OCI-LY1 (cell line): ENCODE measurements around the gene ERG28.

Experiments
- H2AFZ ChIP-seq: fragments of 200-600 bp; sonication (generic), shearing (Covaris generic); 2 replicates; pipeline ENCODE4 v1.6.0; 2014; ENCODE audit warnings: antibody characterized with exemption, mild to moderate bottlenecking, low read length
- H3F3A ChIP-seq: fragments of 200-600 bp; sonication (generic), shearing (Covaris generic); 2 replicates; pipeline ENCODE4 v1.6.0; 2014; ENCODE audit warnings: mild to moderate bottlenecking, antibody characterized with exemption, low read length, moderate library complexity; ENCODE audit not compliant: insufficient read depth
- H3K27ac ChIP-seq: fragments of 200-600 bp; sonication (generic); 2 replicates; pipeline ENCODE4 v1.5.1; 2014; ENCODE audit warnings: low read length, mixed run types, mild to moderate bottlenecking, low read depth; ENCODE audit not compliant: poor library complexity, severe bottlenecking
- H3K27me3 ChIP-seq: fragments of 200-600 bp; sonication (generic); 2 replicates; pipeline ENCODE4 v1.6.0; 2014; ENCODE audit warnings: antibody characterized with exemption, mild to moderate bottlenecking, low read length, moderate library complexity; ENCODE audit not compliant: insufficient read depth
- H3K36me3 ChIP-seq: fragments of 200-600 bp; sonication (generic); 2 replicates; pipeline ENCODE4 v1.6.1; 2014; ENCODE audit warnings: mild to moderate bottlenecking, antibody characterized with exemption, low read length, moderate library complexity, mixed read lengths; ENCODE audit not compliant: insufficient read depth
- H3K4me1 ChIP-seq: fragments of 200-600 bp; sonication (generic); 2 replicates; pipeline ENCODE4 v1.5.1; 2014; ENCODE audit warnings: mild to moderate bottlenecking, low read length, moderate library complexity; ENCODE audit not compliant: insufficient read depth, severe bottlenecking
- H3K4me2 ChIP-seq: fragments of 200-600 bp; sonication (generic), shearing (Covaris generic); 2 replicates; pipeline ENCODE4 v1.6.1; 2014; ENCODE audit warnings: low read length
- H3K4me3 ChIP-seq: fragments of 200-600 bp; sonication (generic); 2 replicates; pipeline ENCODE4 v1.5.1; 2014; ENCODE audit warnings: low read length, low read depth, mild to moderate bottlenecking, mixed read lengths; ENCODE audit not compliant: poor library complexity, severe bottlenecking
- H3K79me2 ChIP-seq: fragments of 200-600 bp; shearing (Covaris generic); 2 replicates; pipeline ENCODE4 v1.6.1; 2016; ENCODE audit warnings: mixed run types, low read length, mixed read lengths; ENCODE audit not compliant: insufficient read depth
- H3K9ac ChIP-seq: fragments of 200-600 bp; sonication (generic), shearing (Covaris generic); 2 replicates; pipeline ENCODE4 v1.6.1; 2014; ENCODE audit warnings: mild to moderate bottlenecking, low read length, mixed read lengths
- H3K9me2 ChIP-seq: fragments of 200-600 bp; sonication (generic), shearing (Covaris generic); 2 replicates; pipeline ENCODE4 v1.6.1; 2014; ENCODE audit warnings: low read depth, mild to moderate bottlenecking, low read length, mixed read lengths
- H3K9me3 ChIP-seq: fragments of 200-600 bp; shearing (Covaris generic); 2 replicates; pipeline ENCODE4 v1.6.1; 2014; ENCODE audit warnings: low read length, mixed read lengths
- H4K20me1 ChIP-seq: fragments of 200-600 bp; sonication (generic), shearing (Covaris generic); 2 replicates; pipeline ENCODE4 v1.6.0; 2016; ENCODE audit warnings: mild to moderate bottlenecking, low read length; ENCODE audit not compliant: insufficient read depth
- EZH2 ChIP-seq: fragments of 200-600 bp; sonication (generic), shearing (Covaris generic); IDR thresholded peaks from 2 replicates; pipeline ENCODE4 v1.8.0; 2017; ENCODE audit warnings: borderline replicate concordance, mixed run types, mild to moderate bottlenecking, antibody characterized with exemption, low read length, moderate library complexity, mixed read lengths
- TF ChIP-seq, protein P1 (sequence below): fragments of 200-600 bp; sonication (generic), shearing (Covaris generic); IDR thresholded peaks from 2 replicates; pipeline ENCODE4 v1.5.1; 2017; ENCODE audit warnings: mild to moderate bottlenecking, antibody characterized with exemption, low read length, moderate library complexity, mixed read lengths

The ERG28 gene

DNA sequence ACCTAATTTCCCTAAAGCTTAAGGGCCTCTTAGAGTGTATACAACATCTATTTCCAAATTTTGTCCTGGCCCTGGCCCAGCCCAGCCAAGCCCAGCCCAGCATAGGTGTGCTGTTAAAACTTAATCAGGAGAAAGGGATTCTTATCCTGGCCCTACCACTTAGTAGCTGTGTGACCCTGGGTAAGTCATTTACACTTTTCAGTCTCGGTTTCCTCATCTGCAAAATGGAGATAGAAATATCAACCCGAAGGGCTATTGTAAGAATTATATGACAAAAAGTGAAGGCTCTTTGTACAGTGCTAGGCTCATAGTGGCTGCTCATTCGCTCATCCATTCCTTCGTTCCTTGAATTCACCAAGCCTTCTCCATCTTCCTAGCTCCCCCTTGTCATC is 442 bp downstream of the ERG28 start:
- Histone ChIP-seq H3K36me3 (peaks cover 34% of the 10 kb centered on the region; the same call in 1 of the 2 replicates), H3K27ac (peak overlapping the region; percentile 65), H3K4me1 (peaks cover 35% of the 10 kb centered on the region), H2AFZ (0 out of 2 replicates have a peak overlapping the region, but pooled peaks have one; percentile 30), H3K4me3 (peak overlapping the region; percentile 90), H4K20me1 (no peaks in the 10 kb centered on the region), H3K4me2 (peak overlapping the region; percentile 82), H3K9me3 (no peaks in the 10 kb centered on the region), H3K9ac (peak overlapping the region; percentile 84), H3K79me2 (peaks cover 7% of the 10 kb centered on the region), H3K27me3 (no peaks in the 10 kb centered on the region), H3K9me2 (no peaks in the 10 kb centered on the region), H3F3A (no peaks in the 10 kb centered on the region)
- no peak for TF ChIP-seq EZH2
- TF ChIP-seq, protein P1, sequence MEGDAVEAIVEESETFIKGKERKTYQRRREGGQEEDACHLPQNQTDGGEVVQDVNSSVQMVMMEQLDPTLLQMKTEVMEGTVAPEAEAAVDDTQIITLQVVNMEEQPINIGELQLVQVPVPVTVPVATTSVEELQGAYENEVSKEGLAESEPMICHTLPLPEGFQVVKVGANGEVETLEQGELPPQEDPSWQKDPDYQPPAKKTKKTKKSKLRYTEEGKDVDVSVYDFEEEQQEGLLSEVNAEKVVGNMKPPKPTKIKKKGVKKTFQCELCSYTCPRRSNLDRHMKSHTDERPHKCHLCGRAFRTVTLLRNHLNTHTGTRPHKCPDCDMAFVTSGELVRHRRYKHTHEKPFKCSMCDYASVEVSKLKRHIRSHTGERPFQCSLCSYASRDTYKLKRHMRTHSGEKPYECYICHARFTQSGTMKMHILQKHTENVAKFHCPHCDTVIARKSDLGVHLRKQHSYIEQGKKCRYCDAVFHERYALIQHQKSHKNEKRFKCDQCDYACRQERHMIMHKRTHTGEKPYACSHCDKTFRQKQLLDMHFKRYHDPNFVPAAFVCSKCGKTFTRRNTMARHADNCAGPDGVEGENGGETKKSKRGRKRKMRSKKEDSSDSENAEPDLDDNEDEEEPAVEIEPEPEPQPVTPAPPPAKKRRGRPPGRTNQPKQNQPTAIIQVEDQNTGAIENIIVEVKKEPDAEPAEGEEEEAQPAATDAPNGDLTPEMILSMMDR: no peak

DNA sequence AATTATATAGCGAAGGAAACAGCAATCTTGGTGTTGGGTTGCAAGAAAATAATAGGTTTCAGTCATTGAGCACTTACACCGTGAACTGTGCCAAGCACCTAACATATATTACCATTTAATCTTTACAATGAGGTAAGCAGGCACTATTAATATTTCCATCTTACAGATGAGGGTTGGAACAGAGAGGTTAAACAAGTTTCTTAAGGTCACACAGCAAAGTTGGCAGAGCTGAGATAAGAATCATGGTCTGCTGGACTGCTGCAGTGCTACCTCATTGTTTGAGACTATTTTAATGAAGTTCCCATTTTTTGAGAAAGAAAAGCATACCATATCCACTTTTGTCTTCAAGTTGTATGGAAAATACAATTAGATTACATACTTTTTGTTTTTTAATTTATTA is 1.7 kb downstream of the ERG28 start:
- peaks cover 45% of the 10 kb centered on the region; the same call in 1 of the 2 replicates for H3K36me3 ChIP-seq
- peaks cover 7% of the 10 kb centered on the region for H3K79me2 ChIP-seq
- no peaks in the 10 kb centered on the region for H3K27me3 ChIP-seq
- no peak overlapping the region for H3K9ac ChIP-seq
- no peaks in the 10 kb centered on the region for H3K9me2 ChIP-seq
- 0 out of 2 replicates have a peak, but pooled peaks cover 4% of the 10 kb centered on the region for H3F3A ChIP-seq
- no peak overlapping the region for H2AFZ ChIP-seq
- H4K20me1 ChIP-seq: no peaks in the 10 kb centered on the region
- no peaks in the 10 kb centered on the region for H3K9me3 ChIP-seq
- no peak overlapping the region for H3K27ac ChIP-seq
- no peak overlapping the region; the same call in 1 of the 2 replicates for H3K4me2 ChIP-seq
- no peak for TF ChIP-seq EZH2
- TF ChIP-seq, protein P1: no peak
- H3K4me1 ChIP-seq: peaks cover 35% of the 10 kb centered on the region
- no peak overlapping the region for H3K4me3 ChIP-seq

DNA sequence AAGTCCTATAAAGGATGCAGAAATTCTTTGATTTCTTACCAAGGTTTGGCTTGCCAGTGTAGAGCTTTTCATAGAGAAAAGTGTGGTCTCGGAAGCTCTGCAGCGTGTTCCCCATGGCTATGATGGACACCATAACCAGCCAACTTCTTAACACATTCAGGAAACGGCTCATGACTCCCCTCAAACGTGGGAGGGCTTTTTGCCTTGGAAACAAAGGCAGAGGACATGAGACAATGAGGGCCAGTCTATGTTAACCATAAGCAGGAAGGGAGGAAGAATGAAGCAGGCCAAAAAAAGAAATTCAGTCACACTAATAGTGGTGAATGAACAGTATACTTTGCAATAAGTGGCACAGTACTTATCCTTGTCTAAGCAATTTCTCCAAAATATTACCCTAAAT is 3.3 kb downstream of the ERG28 start:
- TF ChIP-seq, protein P1: no peak
- no peak for TF ChIP-seq EZH2
- Histone ChIP-seq H3K36me3 (peaks cover 52% of the 10 kb centered on the region; the same call in 1 of the 2 replicates), H2AFZ (no peak overlapping the region), H4K20me1 (no peaks in the 10 kb centered on the region), H3K4me3 (no peak overlapping the region), H3K27ac (no peak overlapping the region), H3K9me3 (no peaks in the 10 kb centered on the region), H3K4me2 (no peak overlapping the region), H3F3A (0 out of 2 replicates have a peak, but pooled peaks cover 4% of the 10 kb centered on the region), H3K4me1 (peaks cover 31% of the 10 kb centered on the region), H3K27me3 (no peaks in the 10 kb centered on the region), H3K9me2 (no peaks in the 10 kb centered on the region), H3K79me2 (peaks cover 7% of the 10 kb centered on the region), H3K9ac (no peak overlapping the region)
